Heart right ventricle (tissue), 16 donors: ENCODE data around the gene MARK1. TPM values are rescaled to one million over a fixed set of nuclear protein-coding genes. Genes with fewer than 3 reads are reported as not detected.

Experiments used
- ATAC-seq, 8 donors: fragments of 200-7000 bp; cut with Tn5 transposase; one replicate each; pipeline ENCODE4 v1.9.1; 2020; ENCODE audit warnings: mild to moderate bottlenecking in 8 of 8, moderate library complexity in 8 of 8, moderate number of reproducible peaks in 1 of 8
- DNase-seq, 2 donors: peaks; one replicate each; pipeline ENCODE4 v3.0.0-alpha.2; 2020
- H3K27ac ChIP-seq, 10 donors: fragments of 200-600 bp; sonication (generic) in 2 of 10; one replicate each; pipeline versions ENCODE4 v1.5.0 to v1.8.0; 2020 to 2022; ENCODE audit warnings: mild to moderate bottlenecking in 3 of 10
- H3K27me3 ChIP-seq, 7 donors: fragments of 200-600 bp; one replicate each; pipeline ENCODE4 v1.8.0; 2021 to 2022; ENCODE audit warnings: mild to moderate bottlenecking in 2 of 7
- H3K36me3 ChIP-seq, 9 donors: fragments of 200-600 bp; sonication (generic) in 1 of 9; one replicate each; pipeline versions ENCODE4 v1.5.0 to v1.8.0; 2020 to 2022; ENCODE audit warnings: mild to moderate bottlenecking in 2 of 9
- H3K4me1 ChIP-seq, 9 donors: fragments of 200-600 bp; sonication (generic) in 1 of 9; one replicate each; pipeline versions ENCODE4 v1.5.0 to v1.8.0; 2020 to 2022; ENCODE audit warnings: mild to moderate bottlenecking in 4 of 9
- H3K4me3 ChIP-seq, 10 donors: fragments of 200-600 bp; sonication (generic) in 2 of 10; one replicate each; pipeline versions ENCODE4 v1.5.0 to v1.8.0; 2020 to 2022; ENCODE audit warnings: mild to moderate bottlenecking in 7 of 10, moderate library complexity in 2 of 10
- H3K9me3 ChIP-seq, 11 donors: fragments of 200-600 bp in 10 of 11; sonication (generic) in 2 of 11; one replicate each; pipeline versions ENCODE4 v1.5.0 to v1.8.0; 2013 to 2022; ENCODE audit warnings: mild to moderate bottlenecking in 2 of 11, control low read depth in 1 of 11, moderate library complexity in 1 of 11
- CTCF ChIP-seq, 9 donors: fragments of 200-600 bp; sonication (generic) in 2 of 9; IDR thresholded peaks; one replicate each; pipeline versions ENCODE4 v1.5.0 to v1.8.0; 2021 to 2022; ENCODE audit warnings: antibody characterized with exemption in 9 of 9, mild to moderate bottlenecking in 5 of 9, moderate library complexity in 1 of 9
- WGBS, 2 donors: extraction: QIAGEN DNeasy Blood & Tissue Kit; methylation state at CpG; one replicate each; pipeline ENCODE4 v1.1.7; 2013; ENCODE audit warnings: inconsistent platforms in 1 of 2; 5-methylcytosine and 5-hydroxymethylcytosine counted together
- intact Hi-C, 10 donors: fragments of 100-400 bp; cut with DNase I; formaldehyde crosslinking; loops; one replicate each; pipeline versions ENCODE4 v1.11.1 to v1.14.2; 2022
- polyA plus RNA-seq, 2 donors: library from polyadenylated mRNA; stranded (reverse); fragments of 200-250 nt; gene quantifications; one replicate each; pipeline ENCODE4 v1.2.3, GENCODE V29; 2013
- total RNA-seq, 10 donors: library from RNA; stranded (reverse); fragmentation: NEBNext Ultra II Directional in 3 of 10; extraction: Animal tissue kit (Norgen Biotek cat#: 25700) in 3 of 10; gene quantifications; one replicate each; pipeline versions ENCODE4 v1.2.1 to v1.2.4, GENCODE V29; 2021 to 2023
- donor health status: Arrhythmogenic right ventricular cardiomyopathy.
- donor health status: ischemic (EF 13 %, LVEDD 7.1; RV severe dilation, severe dysfunction).
- donor health status: healthy with polysubstance abuse.
- donor health status: DM: no; HTN: yes; CAD: no.
- donor health status: DM: no; HTN: no; CAD: no.
- donor health status: ischemic (EF 25% LVEDD 6.9; RV normal size, moderate dysfunction).
- donor health status: ischemic (EF 25% LVEDD 5.7; RV mildly dilated, moderate dysfunction).
- donor health status: healthy.
- donor health status: DM: yes; HTN: yes; CAD: no.
- donor health status: Ischemic cardiomyopathy.
- donor health status: ischemic (EF 35%, LVEDD 5.7; RV mildly dilated, moderate dysfunction).
- donor health status: nonischemic (EF 11% LVEDD 7.7; RV severe dilation, severe dysfunction).
- donor health status: DM: yes; HTN: yes; CAD: no.
- donor health status: PGD.
- donor health status: ischemic (EF 29% LVEDD 5.4; RV normal size, mild dysfunction).
- donor health status: nonischemic (EF 23%, LVEDD 6.1; RV moderate dilation, normal function).

The MARK1 gene
- total and polyA plus RNA-seq, 12 donors, result 6.9 to 19.0 (median 14.9) TPM

- H3K4me1 ChIP-seq, result no peaks in the 10 kb centered on the region
- no peaks in the 10 kb centered on the region for H3K9me3 ChIP-seq
- ATAC-seq (no peak), DNase-seq (no peak)
- no peak overlapping the region for H3K27ac ChIP-seq
- no peaks in the 10 kb centered on the region for H3K27me3 ChIP-seq
- no peak for TF ChIP-seq CTCF (IDR thresholded peaks at IDR 0.05)
- peaks cover 0 to 34% (median 0%) of the 10 kb centered on the region in 9 donors for H3K36me3 ChIP-seq
- no peak overlapping the region for H3K4me3 ChIP-seq
- intact Hi-C loops, result no loop called here
Measured at GRCh38 chr1:220616836-220617235, 88.9 kb downstream of the MARK1 start.

GRCh38 chr1:220628431-220628830 lies 100.5 kb downstream of the MARK1 start:
- Histone ChIP-seq H3K27me3 (no peaks in the 10 kb centered on the region), H3K4me1 (no peaks in the 10 kb centered on the region), H3K27ac (no peak overlapping the region), H3K36me3 (no peaks in the 10 kb centered on the region), H3K9me3 (no peaks in the 10 kb centered on the region), H3K4me3 (no peak overlapping the region)
- TF ChIP-seq CTCF (IDR thresholded peaks at IDR 0.05), result no peak
- WGBS, 2 donors, result 93 to 97% methylated on average over 5 of the region's 5 CpGs
- ATAC-seq, result no peak
- intact Hi-C loops, result no loop called here
- DNase-seq, result no peak

- Histone ChIP-seq H3K9me3 (no peaks in the 10 kb centered on the region), H3K27me3 (no peaks in the 10 kb centered on the region), H3K4me3 (no peak overlapping the region), H3K27ac (no peak overlapping the region), H3K36me3 (peaks cover 0 to 17% (median 0%) of the 10 kb centered on the region in 9 donors), H3K4me1 (no peaks in the 10 kb centered on the region)
- no peak for TF ChIP-seq CTCF (IDR thresholded peaks at IDR 0.05)
- 82 to 88% methylated on average over 4 of the region's 4 CpGs for WGBS, 2 donors
- intact Hi-C loops, result no loop called here
- DNase-seq, result no peak
- ATAC-seq, result no peak
Measured at GRCh38 chr1:220631238-220631815, 103.4 kb downstream of the MARK1 start.

- peaks cover 0 to 30% (median 5%) of the 10 kb centered on the region in 9 donors for H3K36me3 ChIP-seq
- TF ChIP-seq CTCF (IDR thresholded peaks at IDR 0.05), result no peak
- H3K27me3 ChIP-seq, result no peaks in the 10 kb centered on the region
- H3K9me3 ChIP-seq, result no peaks in the 10 kb centered on the region
- H3K4me3 ChIP-seq, result no peak overlapping the region
- 93 to 97% methylated on average over 1 of the region's 1 CpG for WGBS, 2 donors
- intact Hi-C loops, result no loop called here
- ATAC-seq (no peak), DNase-seq (no peak)
- H3K27ac ChIP-seq, result no peak overlapping the region
- peaks cover 0 to 4% (median 0%) of the 10 kb centered on the region in 9 donors for H3K4me1 ChIP-seq
Measured at GRCh38 chr1:220637759-220638158, 109.8 kb downstream of the MARK1 start.
